CD4-positive, alpha-beta memory T cell (primary cell): ENCODE results near the gene BEST1. TPM values are rescaled to one million over a fixed set of nuclear protein-coding genes. Genes with fewer than 3 reads are reported as not detected.
A peak's percentile ranks its signal among the peaks of the same experiment; 100 is the strongest.

Source experiments
- CTCF ChIA-PET: fragments of 350-600 bp; sonication (Branson Sonifier 250); formaldehyde crosslinking; loops from one replicate; lab custom pipeline; 2021; ENCODE audit warnings: inconsistent platforms; ENCODE audit not compliant: partially characterized antibody; lab: Charles Lee
- POLR2A ChIA-PET: fragments of 350-600 bp; sonication (Branson Sonifier 250); formaldehyde crosslinking; loops from one replicate; lab custom pipeline; 2021; ENCODE audit not compliant: partially characterized antibody; lab: Charles Lee
- DNase-seq, 5 donors: peaks; one replicate each; pipeline versions ENCODE4 v3.0.0 to v3.0.0-alpha.2; 2020 to 2022; ENCODE audit warnings: mixed read lengths in 1 of 5
- H3K27ac ChIP-seq: one replicate; pipeline ENCODE4 v1.7.0; 2013; ENCODE audit warnings: low read depth, low read length
- H3K27me3 ChIP-seq: 2 replicates; pipeline ENCODE4 v1.7.0; 2013; ENCODE audit warnings: mild to moderate bottlenecking, low read length, moderate library complexity; ENCODE audit not compliant: insufficient read depth
- H3K36me3 ChIP-seq: 2 replicates; pipeline ENCODE4 v1.7.0; 2013; ENCODE audit warnings: mild to moderate bottlenecking, low read length, moderate library complexity; ENCODE audit not compliant: insufficient read depth
- H3K4me1 ChIP-seq: 2 replicates; pipeline ENCODE4 v1.7.0; 2013; ENCODE audit warnings: mild to moderate bottlenecking, low read length, moderate library complexity; ENCODE audit not compliant: insufficient read depth
- H3K4me3 ChIP-seq, 2 donors: one replicate each; pipeline ENCODE4 v1.7.0; 2013; ENCODE audit warnings: low read length in 2 of 2, mild to moderate bottlenecking in 1 of 2
- H3K9me3 ChIP-seq, 2 donors: one replicate each; pipeline ENCODE4 v1.7.0; 2013; ENCODE audit warnings: low read length in 2 of 2, control low read depth in 1 of 2; ENCODE audit not compliant: control insufficient read depth in 1 of 2
- H3K27ac Mint-ChIP-seq, 7 donors: one replicate each; pipeline ENCODE4 v1.8.0; 2020 to 2021; ENCODE audit warnings: mixed read lengths in 7 of 7, mild to moderate bottlenecking in 6 of 7, inconsistent platforms in 3 of 7, moderate library complexity in 3 of 7
- H3K27me3 Mint-ChIP-seq, 2 donors: one replicate each; pipeline ENCODE4 v1.8.0; 2020 to 2021; ENCODE audit warnings: mixed read lengths in 2 of 2
- H3K36me3 Mint-ChIP-seq, 2 donors: one replicate each; pipeline ENCODE4 v1.8.0; 2020 to 2021; ENCODE audit warnings: mixed read lengths in 2 of 2, inconsistent platforms in 1 of 2, mild to moderate bottlenecking in 1 of 2
- H3K4me1 Mint-ChIP-seq, 4 donors: one replicate each; pipeline ENCODE4 v1.8.0; 2020 to 2021; ENCODE audit warnings: mixed read lengths in 4 of 4, mild to moderate bottlenecking in 1 of 4
- H3K4me3 Mint-ChIP-seq, 8 donors: one replicate each; pipeline ENCODE4 v1.8.0; 2020 to 2021; ENCODE audit warnings: mixed read lengths in 8 of 8, mild to moderate bottlenecking in 7 of 8, moderate library complexity in 6 of 8, inconsistent platforms in 3 of 8
- H3K9me3 Mint-ChIP-seq, 8 donors: one replicate each; pipeline ENCODE4 v1.8.0; 2020 to 2021; ENCODE audit warnings: mixed read lengths in 8 of 8, mild to moderate bottlenecking in 5 of 8, inconsistent platforms in 3 of 8, moderate library complexity in 1 of 8
- intact Hi-C: fragments of 100-400 bp; cut with micrococcal nuclease; formaldehyde crosslinking; loops from one replicate; pipeline ENCODE4 v1.15.1; 2023
- polyA plus RNA-seq, 2 donors: library from polyadenylated mRNA; unstranded; fragments of 300-500 nt; fragmentation: Illumina TruSeq; gene quantifications; one replicate each; pipeline ENCODE4 v1.2.3, GENCODE V29; 2021
- total RNA-seq, 2 experiments: library from RNA; stranded (reverse); gene quantifications; one replicate each; pipeline ENCODE4 v1.2.3, GENCODE V29; 2021

BEST1 gene
- total and polyA plus RNA-seq, 4 experiments from 2014 or later, result 0.26 to 1.3 (median 0.89) TPM

DNA sequence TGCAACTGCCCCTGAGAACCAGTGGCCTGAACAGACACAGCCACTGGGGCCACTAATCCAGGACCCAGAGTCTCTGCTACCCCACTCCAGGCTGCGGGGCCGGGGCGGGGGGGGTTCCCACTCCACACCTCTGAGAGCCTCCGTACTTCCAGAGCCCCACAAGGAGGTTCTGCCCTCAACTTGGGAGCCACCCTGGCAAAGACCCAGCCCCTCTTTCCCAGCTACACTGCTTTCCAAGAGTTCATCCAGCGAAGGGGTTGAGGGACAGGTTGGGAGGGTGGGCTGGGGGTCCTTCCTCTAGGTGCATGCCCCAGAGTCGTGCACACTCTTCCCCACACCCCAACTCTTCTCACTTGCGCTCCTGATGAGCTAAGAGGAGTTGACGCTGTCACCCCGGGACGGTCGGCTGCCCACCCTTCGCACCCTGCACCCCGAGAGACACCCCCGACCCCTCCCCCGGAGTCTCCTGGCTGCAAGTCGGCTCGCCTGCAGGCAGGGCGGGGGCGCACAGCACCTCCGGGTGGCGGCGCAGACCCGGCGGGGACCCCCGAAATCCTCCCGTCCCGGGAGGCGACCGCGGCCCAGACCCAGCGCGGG is 33.3 kb upstream of the BEST1 start:
- no peaks in the 10 kb centered on the region for H3K9me3 ChIP-seq
- Mint-ChIP-seq H3K9me3 (no peaks in the 10 kb centered on the region), H3K4me1 (peaks cover 3 to 14% (median 9%) of the 10 kb centered on the region in 4 donors), H3K27ac (no peak overlapping the region), H3K4me3 (peak overlapping the region; percentile 25 to 73 (median 58)), H3K27me3 (peaks cover 30 to 57% of the 10 kb centered on the region in 2 donors), H3K36me3 (no peaks in the 10 kb centered on the region)
- no peaks in the 10 kb centered on the region for H3K4me1 ChIP-seq
- ChIA-PET POLR2A (no interaction called here), CTCF (interaction anchor here (3.6 kb wide), 1 partner anchor 165 kb away, joined by 11 read pairs; no protein-coding TSS in a partner anchor)
- H3K36me3 ChIP-seq, result no peaks in the 10 kb centered on the region
- no peak for DNase-seq
- no peak overlapping the region for H3K27ac ChIP-seq
- H3K4me3 ChIP-seq, result no peak overlapping the region
- intact Hi-C loops, result no loop called here
- H3K27me3 ChIP-seq, result peaks cover 8% of the 10 kb centered on the region

DNA sequence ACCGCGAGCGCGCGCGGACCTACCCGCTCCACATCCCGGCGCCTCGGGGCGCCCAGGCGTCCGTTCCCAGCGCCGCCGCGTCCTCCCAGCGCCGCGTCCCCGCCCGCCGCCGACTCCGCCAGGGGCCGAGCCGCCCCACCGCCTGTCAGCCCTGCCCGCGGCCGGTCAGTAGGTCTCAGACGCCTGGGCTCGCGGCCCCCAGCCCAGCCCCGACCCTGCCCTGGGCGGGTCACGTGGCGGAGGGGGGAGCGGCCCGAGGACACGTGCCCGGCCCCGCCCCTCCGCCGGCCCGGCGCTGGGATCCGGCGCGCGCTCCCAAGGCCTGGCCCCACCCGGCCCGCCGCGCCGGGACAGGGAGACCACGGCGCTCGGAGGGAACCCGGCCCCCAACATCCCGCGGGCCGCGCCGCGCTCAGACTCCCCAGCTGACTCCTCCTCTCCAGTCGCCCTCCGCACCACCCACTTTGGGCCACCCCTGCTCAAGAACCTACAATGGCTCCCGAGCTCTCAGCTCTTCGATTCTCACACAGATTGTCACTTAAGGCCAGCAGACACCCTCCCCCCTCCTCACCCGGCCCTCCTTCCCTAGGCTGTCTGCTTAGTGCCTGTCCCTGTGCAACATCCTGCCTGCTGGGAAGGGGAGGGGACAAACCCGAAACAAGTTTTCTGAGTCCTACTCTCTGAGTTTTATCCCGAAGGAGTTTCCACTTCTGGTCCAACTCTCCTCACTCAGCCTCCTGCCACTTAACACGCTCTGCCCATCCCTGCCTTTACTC is 32.6 kb upstream of the BEST1 start, which contains the start of gene RAB3IL1:
Gene RAB3IL1 (minus strand): TSS at position 233 of the 776 bp plus-strand sequence. CDS start 199 bp downstream, at position 34.
- Histone ChIP-seq H3K36me3 (no peaks in the 10 kb centered on the region), H3K4me1 (no peaks in the 10 kb centered on the region), H3K27me3 (peaks cover 8% of the 10 kb centered on the region), H3K27ac (no peak within 1 kb of the TSS), H3K4me3 (no peak within 1 kb of the TSS), H3K9me3 (no peaks in the 10 kb centered on the region)
- peaks cover 30 to 57% of the 10 kb centered on the region in 2 donors for H3K27me3 Mint-ChIP-seq
- no peaks in the 10 kb centered on the region for H3K36me3 Mint-ChIP-seq
- no peaks in the 10 kb centered on the region for H3K9me3 Mint-ChIP-seq
- peak within 1 kb of the TSS in 2 of 7 donors; percentile 48 to 82 for H3K27ac Mint-ChIP-seq
- peak within 1 kb of the TSS; percentile 71 to 85 (median 81) for H3K4me3 Mint-ChIP-seq
- peaks cover 3 to 14% (median 9%) of the 10 kb centered on the region in 4 donors for H3K4me1 Mint-ChIP-seq
- ChIA-PET POLR2A (no interaction called here), CTCF (no interaction called here)
- intact Hi-C loops, result no loop called here
- no peak for DNase-seq

DNA sequence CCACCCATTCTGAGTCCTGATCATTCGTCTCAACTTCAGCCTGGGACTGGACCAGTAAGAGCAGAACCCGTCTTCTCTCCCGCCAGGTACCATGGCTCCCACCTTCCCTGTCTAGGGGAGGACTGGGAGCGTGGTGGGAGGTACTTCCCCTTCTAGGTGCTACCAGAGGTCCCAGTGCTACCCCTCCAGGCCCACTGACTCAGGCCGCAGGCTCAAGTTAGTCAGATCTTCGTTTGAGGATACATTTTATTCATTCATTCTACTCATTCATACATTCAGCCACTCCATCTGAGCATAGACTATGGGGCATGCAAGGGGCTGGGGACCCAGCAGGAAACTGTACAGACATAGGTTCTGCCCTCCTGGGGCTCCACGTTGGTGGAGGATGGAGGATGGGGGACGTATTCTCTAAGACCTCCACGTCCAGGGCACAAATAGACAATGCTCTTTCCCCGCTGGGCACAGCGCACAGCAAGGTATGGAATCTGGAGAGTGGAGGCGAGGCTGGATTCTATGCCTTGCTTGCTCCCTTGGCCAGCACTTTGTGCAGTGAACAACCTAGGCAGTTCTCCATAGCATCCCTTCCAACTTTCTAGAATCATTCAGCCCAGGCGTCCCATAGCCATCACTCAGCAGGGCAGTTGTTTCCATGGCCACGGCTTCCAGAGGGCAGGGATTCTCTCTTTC is 31.8 kb upstream of the BEST1 start:
- H3K27me3 ChIP-seq, result peaks cover 8% of the 10 kb centered on the region
- Mint-ChIP-seq H3K27ac (peak overlapping the region in 1 of 7 donors; percentile 22), H3K4me3 (peak overlapping the region in 7 of 8 donors; percentile 71 to 84 (median 81)), H3K9me3 (no peaks in the 10 kb centered on the region), H3K27me3 (peaks cover 33 to 54% of the 10 kb centered on the region in 2 donors), H3K36me3 (no peaks in the 10 kb centered on the region), H3K4me1 (peaks cover 3 to 14% (median 9%) of the 10 kb centered on the region in 4 donors)
- no peak for DNase-seq
- H3K4me3 ChIP-seq, result no peak overlapping the region
- no peaks in the 10 kb centered on the region for H3K4me1 ChIP-seq
- H3K9me3 ChIP-seq, result no peaks in the 10 kb centered on the region
- intact Hi-C loops, result no loop called here
- H3K27ac ChIP-seq, result no peak overlapping the region
- no peaks in the 10 kb centered on the region for H3K36me3 ChIP-seq
- CTCF ChIA-PET, result no interaction called here
- POLR2A ChIA-PET, result no interaction called here

DNA sequence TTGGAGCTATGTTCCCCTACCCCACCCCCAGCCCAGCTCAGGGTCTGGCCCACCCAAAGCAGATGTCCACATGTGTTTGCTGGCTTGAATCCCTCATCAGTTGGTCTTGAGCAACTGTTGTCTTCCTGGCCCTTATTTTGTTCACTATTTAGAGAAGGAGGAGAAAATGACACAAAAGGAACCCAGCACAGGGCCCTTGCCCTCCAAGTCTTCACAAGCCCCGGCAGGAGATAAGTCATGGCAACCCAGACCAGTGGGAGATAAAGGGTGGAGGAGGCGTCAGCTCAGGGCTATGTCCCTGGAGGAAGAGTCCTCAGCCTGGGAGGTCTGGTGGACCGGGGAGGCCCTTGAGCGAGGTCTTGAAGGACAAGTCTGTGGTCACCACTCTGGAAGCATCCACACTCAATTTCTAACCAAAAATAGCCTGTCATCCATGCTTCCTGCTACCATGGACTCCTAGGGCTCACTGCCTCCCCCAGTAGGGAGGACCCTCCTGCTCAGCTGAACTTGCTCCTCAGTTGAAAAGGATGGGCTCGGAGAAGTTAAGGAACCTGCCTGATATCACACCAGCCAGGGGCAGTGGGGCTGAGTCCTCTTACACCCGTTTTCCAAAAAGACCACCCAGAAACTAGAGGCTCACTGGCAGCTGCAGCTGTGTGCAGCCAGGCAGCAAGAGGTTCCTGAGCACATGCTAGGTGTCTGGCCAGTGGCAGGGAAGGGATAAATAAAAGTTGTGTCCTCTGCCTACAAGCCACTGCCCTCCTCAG is 31.0 kb upstream of the BEST1 start:
- ChIA-PET POLR2A (no interaction called here), CTCF (interaction anchor here (0.9 to 1.7 kb wide), 4 partner anchors 10 to 163 kb away, joined by 3 to 4 read pairs (median 4); no protein-coding TSS in a partner anchor)
- no peak for DNase-seq
- Histone ChIP-seq H3K27me3 (peaks cover 8% of the 10 kb centered on the region), H3K4me1 (no peaks in the 10 kb centered on the region), H3K36me3 (no peaks in the 10 kb centered on the region), H3K9me3 (no peaks in the 10 kb centered on the region), H3K4me3 (no peak overlapping the region), H3K27ac (no peak overlapping the region)
- H3K4me1 Mint-ChIP-seq, result peaks cover 3 to 14% (median 9%) of the 10 kb centered on the region in 4 donors
- H3K4me3 Mint-ChIP-seq, result peak overlapping the region in 2 of 8 donors; percentile 35 to 83
- H3K9me3 Mint-ChIP-seq, result no peaks in the 10 kb centered on the region
- intact Hi-C loops, result no loop called here
- H3K27me3 Mint-ChIP-seq, result peaks cover 33 to 49% of the 10 kb centered on the region in 2 donors
- no peaks in the 10 kb centered on the region for H3K36me3 Mint-ChIP-seq
- peak overlapping the region in 1 of 7 donors; percentile 75 for H3K27ac Mint-ChIP-seq

DNA sequence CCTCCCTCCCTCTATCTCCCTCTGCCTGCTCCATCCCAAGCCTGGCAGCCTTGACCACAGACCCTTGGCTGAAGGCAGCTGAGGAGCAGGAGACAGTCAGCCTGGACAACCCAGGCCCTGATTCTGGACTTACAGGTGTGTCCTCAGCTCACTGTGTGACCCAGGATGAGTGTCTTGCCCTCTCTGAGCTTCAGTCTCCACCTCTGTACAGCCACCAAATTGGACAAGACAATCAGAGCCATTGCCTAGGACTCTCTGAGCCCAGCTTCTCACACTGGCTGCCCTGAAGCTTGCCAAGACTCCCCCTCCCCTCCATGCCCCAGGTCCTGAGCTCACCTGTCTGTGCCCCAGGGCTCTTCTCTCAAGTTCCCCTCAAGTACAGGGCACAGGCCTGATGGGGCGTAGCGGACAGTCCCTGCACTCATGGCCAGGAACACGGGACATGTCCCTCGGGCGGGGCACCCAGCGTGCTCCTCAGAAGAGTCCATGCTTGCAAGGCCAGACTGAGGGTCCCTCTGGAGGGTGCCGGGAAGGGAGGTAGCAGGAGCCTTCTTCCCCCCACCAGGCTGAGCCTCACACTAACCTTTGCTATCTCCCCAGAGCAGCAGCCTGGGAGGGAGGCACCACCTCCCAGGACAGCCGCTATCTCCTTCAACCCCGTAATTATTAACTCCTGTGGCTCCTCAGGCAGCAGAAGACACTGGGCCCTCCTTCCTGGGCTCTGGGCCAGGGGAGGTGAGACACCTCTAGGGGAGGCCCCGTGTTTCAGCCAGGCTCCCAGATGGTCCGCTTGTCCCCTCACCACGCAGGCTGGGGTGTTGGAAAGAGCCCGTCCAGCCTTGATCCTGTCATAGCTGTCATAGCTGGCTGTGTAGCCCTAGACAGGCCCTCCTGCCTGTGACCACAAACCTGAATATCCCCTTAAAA is 30.2 kb upstream of the BEST1 start:
- Mint-ChIP-seq H3K4me1 (peaks cover 3 to 14% (median 9%) of the 10 kb centered on the region in 4 donors), H3K27ac (peak overlapping the region in 1 of 7 donors; percentile 75), H3K27me3 (peaks cover 33 to 44% of the 10 kb centered on the region in 2 donors), H3K36me3 (no peaks in the 10 kb centered on the region), H3K9me3 (no peaks in the 10 kb centered on the region), H3K4me3 (no peak overlapping the region)
- no peak overlapping the region for H3K4me3 ChIP-seq
- CTCF ChIA-PET, result interaction anchor here (0.9 to 1.7 kb wide), 4 partner anchors 9 to 162 kb away, joined by 3 to 4 read pairs (median 4); no protein-coding TSS in a partner anchor
- intact Hi-C loops, result no loop called here
- no peak overlapping the region for H3K27ac ChIP-seq
- peaks cover 8% of the 10 kb centered on the region for H3K27me3 ChIP-seq
- no peaks in the 10 kb centered on the region for H3K4me1 ChIP-seq
- POLR2A ChIA-PET, result no interaction called here
- no peak for DNase-seq
- no peaks in the 10 kb centered on the region for H3K9me3 ChIP-seq
- H3K36me3 ChIP-seq, result no peaks in the 10 kb centered on the region

DNA sequence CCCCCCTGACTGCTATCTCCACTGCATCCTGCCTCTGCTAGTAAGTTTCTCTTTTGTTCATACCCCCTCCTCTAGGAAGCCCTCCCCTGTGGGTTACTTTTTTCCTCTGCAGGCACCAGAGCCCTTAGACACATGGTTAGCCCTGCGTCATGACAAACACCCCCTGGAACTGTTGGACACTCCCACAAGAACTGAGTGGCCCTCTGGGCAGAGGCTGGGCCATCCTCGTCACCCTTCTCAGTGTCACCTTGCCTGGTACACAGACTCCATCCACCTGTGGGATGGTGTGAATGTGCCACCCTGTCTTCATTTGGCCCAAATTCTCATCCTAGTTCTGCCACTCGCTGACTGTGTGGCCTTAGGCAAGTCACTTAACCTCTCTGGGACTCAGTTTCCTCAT is 28.7 kb upstream of the BEST1 start:
- Histone ChIP-seq H3K27me3 (peaks cover 8% of the 10 kb centered on the region), H3K4me1 (no peaks in the 10 kb centered on the region), H3K27ac (no peak overlapping the region), H3K36me3 (no peaks in the 10 kb centered on the region), H3K4me3 (no peak overlapping the region), H3K9me3 (no peaks in the 10 kb centered on the region)
- H3K27me3 Mint-ChIP-seq, result peaks cover 24 to 35% of the 10 kb centered on the region in 2 donors
- no peaks in the 10 kb centered on the region for H3K9me3 Mint-ChIP-seq
- intact Hi-C loops, result no loop called here
- DNase-seq, result no peak
- no peak overlapping the region for H3K4me3 Mint-ChIP-seq
- H3K36me3 Mint-ChIP-seq, result no peaks in the 10 kb centered on the region
- ChIA-PET POLR2A (interaction anchor here (1.3 kb wide), 1 partner anchor 46 kb away, joined by 3 read pairs; no protein-coding TSS in a partner anchor), CTCF (no interaction called here)
- H3K4me1 Mint-ChIP-seq, result peaks cover 3 to 11% (median 9%) of the 10 kb centered on the region in 4 donors
- H3K27ac Mint-ChIP-seq, result no peak overlapping the region
